ENCODE data around the gene MAPK14.

MAPK14 gene

DNA sequence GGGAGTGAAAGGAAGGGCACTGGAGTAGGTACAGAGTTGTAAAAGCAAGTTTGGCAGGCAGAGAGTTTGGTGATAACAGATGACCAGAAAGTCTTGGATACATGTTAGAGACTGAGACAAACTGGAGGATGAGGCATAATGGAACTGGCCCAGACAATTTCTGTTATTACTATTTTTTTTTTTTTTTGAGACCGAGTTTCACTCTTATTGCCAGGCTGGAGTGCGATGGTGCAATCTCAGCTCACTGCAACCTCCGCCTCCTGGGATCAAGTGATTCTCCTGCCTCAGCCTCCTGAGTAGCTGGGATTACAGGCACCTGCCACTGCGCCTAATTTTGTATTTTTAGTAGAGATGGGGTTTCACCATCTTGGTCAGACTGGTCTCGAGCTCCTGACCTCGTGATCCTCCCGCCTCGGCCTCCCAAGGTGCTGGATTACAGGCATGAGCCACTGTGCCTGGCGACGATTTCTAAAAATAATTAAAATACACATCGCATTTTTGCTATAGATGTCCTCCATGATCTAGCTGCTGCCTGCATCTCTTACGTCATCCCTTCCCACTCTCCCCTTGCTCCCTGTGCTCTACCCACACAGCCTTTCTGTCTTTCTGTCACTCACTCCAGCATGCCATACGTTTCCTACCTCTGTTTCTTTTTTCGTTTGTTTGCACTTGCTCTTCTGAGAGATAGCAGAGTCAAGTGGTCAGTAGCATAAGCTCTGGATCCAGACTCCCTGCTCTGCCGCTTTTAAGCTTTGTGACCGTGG lies 23.5 kb downstream of the MAPK14 start:
- no peaks in the 10 kb centered on the region for H3K27me3 Mint-ChIP-seq
- ATAC-seq (replicated peaks) (no peak), DNase-seq (no peak)
- H3K27ac Mint-ChIP-seq, result no peak overlapping the region
- H3K4me3 Mint-ChIP-seq, result no peak overlapping the region
- peaks cover 7 to 8% of the 10 kb centered on the region in 2 donors for H3K4me1 Mint-ChIP-seq
- H3K36me3 Mint-ChIP-seq, result peaks cover 7 to 8% of the 10 kb centered on the region in 2 donors
- H3K9me3 Mint-ChIP-seq, result peaks cover 0 to 2% of the 10 kb centered on the region in 2 donors

DNA sequence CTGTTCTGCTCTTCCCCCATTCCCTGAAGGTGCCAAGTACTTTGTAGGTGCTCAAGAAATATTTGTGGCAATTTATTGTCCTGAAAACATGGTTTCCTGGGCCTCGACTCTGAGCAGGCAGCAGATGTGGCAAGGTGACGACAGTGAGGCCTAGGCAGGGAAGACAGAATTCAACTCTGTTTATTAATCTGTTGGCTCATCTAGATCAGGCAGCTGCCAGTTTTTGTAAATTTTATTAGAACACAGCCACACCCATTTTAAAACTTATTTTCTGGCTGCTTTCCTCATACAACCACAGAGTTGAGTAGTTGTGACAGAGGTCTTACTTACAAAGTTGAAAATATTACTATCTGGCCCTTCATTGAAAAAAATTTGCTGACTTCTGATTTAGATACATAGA lies 24.5 kb downstream of the MAPK14 start:
- DNase-seq (no peak), ATAC-seq (replicated peaks) (no peak)
- H3K27ac Mint-ChIP-seq, result no peak overlapping the region
- H3K4me1 Mint-ChIP-seq, result peaks cover 3 to 4% of the 10 kb centered on the region in 2 donors
- H3K9me3 Mint-ChIP-seq, result no peaks in the 10 kb centered on the region
- peaks cover 4 to 6% of the 10 kb centered on the region in 2 donors for H3K36me3 Mint-ChIP-seq
- H3K4me3 Mint-ChIP-seq, result no peak overlapping the region
- no peaks in the 10 kb centered on the region for H3K27me3 Mint-ChIP-seq

DNA sequence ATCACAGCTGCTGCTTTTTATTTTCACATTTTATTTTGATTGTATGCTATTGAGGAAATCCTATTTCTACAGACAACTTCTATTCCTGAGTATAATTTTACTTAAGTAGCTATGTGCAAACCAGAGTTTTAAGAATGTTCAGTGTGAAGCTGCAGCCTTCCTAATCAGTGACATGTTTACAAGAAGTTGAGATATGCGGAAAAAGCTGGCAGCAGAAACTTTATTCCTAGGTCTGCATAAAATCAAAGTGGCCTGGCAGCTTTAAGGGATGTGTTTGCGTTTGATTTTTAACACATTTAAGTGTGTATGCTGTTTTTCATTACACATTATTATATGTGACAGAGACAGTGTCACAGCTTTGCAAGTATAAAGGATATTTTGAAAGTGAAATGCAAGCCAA lies 26.3 kb downstream of the MAPK14 start:
- H3K4me1 Mint-ChIP-seq, result peaks cover 0 to 1% of the 10 kb centered on the region in 2 donors
- no peak overlapping the region for H3K4me3 Mint-ChIP-seq
- no peak overlapping the region for H3K27ac Mint-ChIP-seq
- no peaks in the 10 kb centered on the region for H3K9me3 Mint-ChIP-seq
- H3K27me3 Mint-ChIP-seq, result no peaks in the 10 kb centered on the region
- DNase-seq, result no peak
- peaks cover 5 to 8% of the 10 kb centered on the region in 2 donors for H3K36me3 Mint-ChIP-seq
- ATAC-seq (replicated peaks), result no peak

DNA sequence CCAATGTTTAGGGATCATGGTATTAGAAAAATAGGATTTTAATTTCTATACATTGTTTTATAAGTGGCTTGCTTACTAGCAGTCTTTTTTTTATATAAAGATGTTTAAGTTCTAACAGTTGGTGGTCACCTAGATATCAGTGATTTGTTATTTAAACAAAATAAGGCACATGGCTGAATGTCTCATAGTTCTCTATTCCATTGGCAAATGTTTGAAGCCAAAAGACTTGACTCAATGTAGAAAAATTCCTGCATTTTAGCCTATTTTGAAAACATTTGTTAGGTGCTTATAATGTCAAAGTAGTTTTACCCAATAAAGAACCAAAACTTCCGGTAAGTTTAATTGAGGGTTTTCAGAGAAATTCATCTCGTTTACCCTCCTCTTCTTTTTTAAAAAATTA lies 26.8 kb downstream of the MAPK14 start:
- peaks cover 0 to 1% of the 10 kb centered on the region in 2 donors for H3K4me1 Mint-ChIP-seq
- no peak overlapping the region for H3K4me3 Mint-ChIP-seq
- H3K27me3 Mint-ChIP-seq, result no peaks in the 10 kb centered on the region
- peaks cover 7 to 11% of the 10 kb centered on the region in 2 donors for H3K36me3 Mint-ChIP-seq
- H3K27ac Mint-ChIP-seq, result no peak overlapping the region
- no peak for ATAC-seq (replicated peaks)
- DNase-seq, result no peak
- H3K9me3 Mint-ChIP-seq, result no peaks in the 10 kb centered on the region

DNA sequence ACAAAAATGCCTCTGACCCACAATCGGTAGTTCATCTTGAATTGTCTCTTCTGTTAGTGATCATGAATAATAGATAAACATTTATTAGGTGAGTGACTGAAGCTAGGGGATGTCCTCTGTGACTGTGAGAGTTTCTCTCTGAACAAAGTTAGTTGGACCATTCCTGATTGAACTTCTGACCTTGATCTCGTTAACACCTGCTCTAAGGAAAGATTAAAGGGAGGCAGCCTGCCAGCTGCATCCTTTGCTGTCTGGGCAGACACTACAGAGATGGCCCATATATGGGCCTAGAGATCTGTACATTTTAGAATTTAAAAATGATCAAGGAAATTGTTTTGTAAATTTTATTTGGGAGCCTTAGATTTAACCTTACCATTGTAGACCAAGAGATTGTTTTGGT lies 27.3 kb downstream of the MAPK14 start:
- Mint-ChIP-seq H3K4me3 (no peak overlapping the region), H3K9me3 (no peaks in the 10 kb centered on the region), H3K27ac (no peak overlapping the region), H3K36me3 (peaks cover 11 to 16% of the 10 kb centered on the region in 2 donors), H3K4me1 (peaks cover 0 to 1% of the 10 kb centered on the region in 2 donors), H3K27me3 (no peaks in the 10 kb centered on the region)
- no peak for ATAC-seq (replicated peaks)
- DNase-seq, result no peak

DNA sequence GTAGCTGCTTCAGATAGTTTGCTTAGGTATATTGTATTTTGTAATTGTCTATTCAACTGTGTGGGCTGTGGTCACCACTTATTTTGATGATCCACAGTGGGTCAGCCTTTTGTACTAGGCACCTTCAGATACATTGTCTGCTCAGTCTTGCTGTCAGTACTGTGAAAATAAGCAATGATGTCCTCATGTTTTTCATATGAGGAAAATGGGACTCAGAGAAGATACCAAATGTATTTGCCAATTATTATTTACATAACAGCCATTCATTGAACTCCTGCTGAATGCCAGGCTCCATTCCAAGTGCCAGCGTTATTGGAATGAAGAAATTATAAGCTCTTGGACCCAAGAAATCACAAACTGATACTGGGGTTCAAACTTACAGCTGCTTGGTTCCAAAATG lies 28.6 kb downstream of the MAPK14 start:
- no peak overlapping the region for H3K4me3 Mint-ChIP-seq
- peaks cover 15 to 24% of the 10 kb centered on the region in 2 donors for H3K36me3 Mint-ChIP-seq
- peak overlapping the region; percentile 79 for H3K27ac Mint-ChIP-seq

DNA sequence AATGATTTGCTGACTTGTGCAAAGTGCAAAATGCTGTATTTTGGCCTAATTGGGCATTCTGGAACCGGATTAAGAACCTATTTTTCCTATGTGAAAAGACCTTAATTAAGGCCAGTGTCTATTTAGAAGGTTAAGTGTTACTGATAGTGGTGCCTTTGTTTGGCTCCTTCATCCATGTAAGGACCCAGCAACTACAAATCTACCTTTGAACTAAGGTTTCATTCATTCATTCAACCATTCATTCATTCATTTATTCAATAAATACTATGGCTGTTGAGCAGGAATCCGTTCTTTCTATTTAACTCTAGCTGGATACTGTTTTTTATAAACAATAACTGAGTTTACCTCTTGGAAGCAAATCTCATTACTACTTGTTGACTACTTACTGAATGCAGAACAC lies 33.6 kb downstream of the MAPK14 start:
- no peak for ATAC-seq (replicated peaks)
- Mint-ChIP-seq H3K27ac (no peak overlapping the region), H3K4me3 (no peak overlapping the region), H3K9me3 (no peaks in the 10 kb centered on the region), H3K27me3 (no peaks in the 10 kb centered on the region), H3K4me1 (peaks cover 14 to 17% of the 10 kb centered on the region in 2 donors), H3K36me3 (peaks cover 17 to 33% of the 10 kb centered on the region in 2 donors)
- DNase-seq, result no peak

More for the DNA sequence above, 28.6 kb downstream of the MAPK14 start:
- H3K4me1 Mint-ChIP-seq, result peaks cover 0 to 1% of the 10 kb centered on the region in 2 donors
- DNase-seq, result no peak
- H3K9me3 Mint-ChIP-seq, result no peaks in the 10 kb centered on the region
- ATAC-seq (replicated peaks), result no peak
- no peaks in the 10 kb centered on the region for H3K27me3 Mint-ChIP-seq

DNA sequence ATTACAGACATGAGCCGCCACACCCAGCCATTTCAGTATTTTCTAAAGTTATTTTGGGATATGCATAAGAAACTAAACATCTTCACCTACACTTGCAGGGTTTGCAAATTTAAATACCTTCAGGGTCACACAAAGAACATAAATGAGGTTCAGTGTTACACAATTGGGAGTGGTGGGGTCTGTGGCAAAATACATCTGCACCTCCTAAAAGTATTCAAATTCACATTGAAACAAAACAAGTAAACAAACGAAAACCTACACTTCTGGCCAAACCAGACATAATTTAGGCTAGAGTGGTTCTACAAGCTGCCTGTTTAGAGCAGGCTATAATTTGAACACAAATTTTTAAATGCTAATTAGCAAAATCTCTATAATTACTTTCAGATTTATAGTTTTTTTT lies 34.6 kb downstream of the MAPK14 start:
- ATAC-seq (replicated peaks), result no peak
- no peak overlapping the region for H3K27ac Mint-ChIP-seq

DNA sequence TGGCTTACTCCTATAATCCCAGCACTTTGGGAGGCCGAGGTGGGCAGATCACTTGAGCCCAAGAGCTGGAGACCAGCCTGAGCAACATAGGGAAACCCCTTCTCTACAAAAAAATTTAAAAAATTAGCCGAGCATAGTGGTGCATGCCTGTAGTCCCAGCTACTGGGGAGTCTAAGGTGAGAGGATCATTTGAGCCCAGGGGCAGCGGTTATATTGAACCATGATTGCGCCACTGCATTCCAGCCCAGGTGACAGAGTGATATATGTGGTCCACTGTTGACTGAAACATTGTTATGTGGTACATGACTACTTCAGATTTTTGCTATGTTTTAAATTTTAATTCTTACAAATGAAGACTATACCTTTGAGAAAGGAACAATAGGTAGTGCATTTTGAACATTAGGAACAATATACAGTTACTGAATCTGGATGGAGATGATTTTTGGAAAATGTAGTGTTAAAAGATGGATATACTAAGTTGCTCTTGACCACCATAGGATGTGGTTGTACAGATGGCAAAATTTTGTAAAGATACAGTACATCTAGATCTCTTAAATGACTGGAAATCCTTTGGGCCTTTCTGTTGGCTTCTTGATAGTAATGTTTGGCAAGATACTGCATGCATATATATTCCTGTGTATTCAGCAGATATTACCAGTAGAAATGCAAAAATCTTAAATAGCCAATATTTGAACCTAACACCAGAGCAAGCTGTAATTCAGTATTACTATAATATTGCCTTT lies 35.9 kb downstream of the MAPK14 start:
- Mint-ChIP-seq H3K4me3 (no peak overlapping the region), H3K27me3 (no peaks in the 10 kb centered on the region), H3K36me3 (peaks cover 26 to 41% of the 10 kb centered on the region in 2 donors), H3K9me3 (no peaks in the 10 kb centered on the region), H3K27ac (no peak overlapping the region), H3K4me1 (peaks cover 26 to 37% of the 10 kb centered on the region in 2 donors)
- ATAC-seq (replicated peaks) (no peak), DNase-seq (no peak)

More for the DNA sequence above, 34.6 kb downstream of the MAPK14 start:
- peaks cover 18 to 24% of the 10 kb centered on the region in 2 donors for H3K4me1 Mint-ChIP-seq
- no peaks in the 10 kb centered on the region for H3K27me3 Mint-ChIP-seq
- H3K36me3 Mint-ChIP-seq, result peaks cover 21 to 35% of the 10 kb centered on the region in 2 donors
- no peaks in the 10 kb centered on the region for H3K9me3 Mint-ChIP-seq
- no peak for DNase-seq
- H3K4me3 Mint-ChIP-seq, result no peak overlapping the region

DNA sequence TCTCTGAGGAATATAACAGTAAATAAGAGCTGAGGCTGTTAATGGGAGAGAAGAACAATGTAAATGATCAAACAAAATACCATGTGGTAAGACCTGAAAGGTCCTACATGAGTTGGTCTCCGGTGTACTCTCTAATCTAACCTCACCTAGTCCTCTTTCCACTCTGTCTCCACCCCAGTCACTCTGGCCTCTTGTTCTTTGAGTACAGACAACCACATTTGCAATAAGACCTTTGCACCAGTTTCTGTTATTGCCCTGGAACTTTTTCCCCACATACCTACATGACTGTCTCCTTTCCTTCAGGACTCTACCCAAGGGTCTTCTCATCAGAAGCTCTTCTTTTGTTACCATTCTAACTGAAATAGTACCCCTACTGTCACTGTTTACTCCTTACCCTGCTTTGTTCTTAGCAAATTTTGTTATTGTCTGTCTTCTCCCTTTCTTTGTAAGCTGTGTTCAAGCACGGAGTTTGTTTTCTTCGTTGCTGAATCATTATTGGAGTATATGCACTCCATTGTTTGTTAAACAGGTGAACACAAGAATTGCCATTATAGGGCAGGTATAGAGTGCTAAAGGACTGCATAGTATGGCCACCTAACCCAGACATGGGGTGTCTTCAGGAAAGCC lies 37.3 kb downstream of the MAPK14 start:
- H3K4me3 Mint-ChIP-seq, result no peak overlapping the region
- peaks cover 19 to 33% of the 10 kb centered on the region in 2 donors for H3K36me3 Mint-ChIP-seq
- no peak for ATAC-seq (replicated peaks)
- H3K4me1 Mint-ChIP-seq, result peaks cover 28 to 39% of the 10 kb centered on the region in 2 donors
- H3K27me3 Mint-ChIP-seq, result no peaks in the 10 kb centered on the region
- no peaks in the 10 kb centered on the region for H3K9me3 Mint-ChIP-seq
- H3K27ac Mint-ChIP-seq, result no peak overlapping the region
- DNase-seq, result no peak

DNA sequence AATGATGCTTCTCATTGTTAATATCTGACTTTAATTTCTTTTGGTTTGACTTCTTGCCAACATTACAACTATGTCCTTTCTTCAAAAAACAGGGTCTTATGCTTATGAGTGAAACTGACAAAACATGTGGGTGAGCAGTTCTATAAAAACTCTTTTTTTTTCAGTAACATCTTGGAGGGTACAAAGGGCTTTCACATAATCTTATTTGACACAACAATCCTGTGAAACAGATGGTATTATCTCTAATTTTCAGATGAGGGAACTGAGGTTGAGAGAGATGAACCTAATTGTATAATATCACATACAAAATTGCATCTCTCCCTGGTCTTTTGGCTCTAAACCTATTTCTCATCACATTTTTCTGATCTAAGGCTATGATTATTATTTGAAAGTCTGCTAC lies 38.3 kb downstream of the MAPK14 start:
- no peaks in the 10 kb centered on the region for H3K9me3 Mint-ChIP-seq
- H3K27me3 Mint-ChIP-seq, result no peaks in the 10 kb centered on the region
- DNase-seq, result no peak
- ATAC-seq (replicated peaks), result no peak
- H3K36me3 Mint-ChIP-seq, result peaks cover 16 to 24% of the 10 kb centered on the region in 2 donors
- H3K4me3 Mint-ChIP-seq, result no peak overlapping the region
- no peak overlapping the region for H3K27ac Mint-ChIP-seq
- H3K4me1 Mint-ChIP-seq, result peaks cover 28 to 39% of the 10 kb centered on the region in 2 donors

DNA sequence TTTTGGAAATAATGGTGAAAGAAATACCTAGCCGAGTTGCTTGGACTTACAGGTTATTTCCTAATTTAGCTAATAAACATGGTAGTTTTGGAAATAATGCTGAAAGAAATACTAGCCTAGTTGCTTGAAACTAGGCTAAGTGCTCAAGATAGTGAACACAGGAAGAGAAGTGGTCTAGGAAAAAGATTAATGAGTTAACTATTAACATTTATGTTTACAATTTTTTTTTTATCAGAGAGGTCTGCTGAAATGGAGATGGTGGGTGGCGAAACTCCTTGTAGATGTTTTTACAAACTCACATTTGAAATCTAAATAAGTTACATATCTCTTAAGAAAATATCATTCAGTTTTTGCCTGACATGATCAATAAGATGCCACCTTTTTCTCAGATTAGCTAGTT lies 39.2 kb downstream of the MAPK14 start:
- DNase-seq, result no peak
- Mint-ChIP-seq H3K9me3 (no peaks in the 10 kb centered on the region), H3K4me3 (no peak overlapping the region), H3K27ac (no peak overlapping the region), H3K27me3 (no peaks in the 10 kb centered on the region), H3K4me1 (peaks cover 28 to 39% of the 10 kb centered on the region in 2 donors), H3K36me3 (peaks cover 15 to 24% of the 10 kb centered on the region in 2 donors)
- no peak for ATAC-seq (replicated peaks)

DNA sequence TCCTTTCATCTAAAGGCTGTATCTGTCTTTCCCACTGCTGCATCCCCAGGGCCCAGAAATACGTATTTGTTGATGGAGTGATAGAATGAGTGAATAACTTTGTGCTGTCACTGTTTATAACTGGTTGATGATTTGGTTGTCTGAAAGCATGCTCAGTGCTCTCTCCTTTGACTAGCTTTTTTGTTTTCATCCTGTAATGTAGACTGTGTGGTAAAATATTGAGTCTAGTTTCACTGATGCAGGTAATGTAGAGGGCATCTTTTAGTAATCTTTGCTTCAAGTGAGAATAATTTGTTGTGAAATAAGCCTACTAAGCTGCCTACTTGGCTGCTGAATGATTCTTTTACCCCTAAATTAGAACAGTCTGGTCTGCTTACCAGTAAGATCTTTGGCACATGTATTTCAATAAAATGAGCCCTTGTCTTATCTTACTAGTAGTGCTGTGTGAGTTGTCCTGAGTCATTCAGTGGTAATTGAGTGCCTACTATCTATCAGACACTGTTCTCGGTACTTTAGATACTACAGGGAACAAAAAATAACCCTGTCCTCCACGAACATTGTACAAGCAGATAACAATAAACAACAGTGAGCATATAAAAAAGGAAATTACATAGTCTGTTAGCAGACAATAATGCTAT lies 39.9 kb downstream of the MAPK14 start:
- H3K27ac Mint-ChIP-seq, result peak overlapping the region; percentile 72

DNA sequence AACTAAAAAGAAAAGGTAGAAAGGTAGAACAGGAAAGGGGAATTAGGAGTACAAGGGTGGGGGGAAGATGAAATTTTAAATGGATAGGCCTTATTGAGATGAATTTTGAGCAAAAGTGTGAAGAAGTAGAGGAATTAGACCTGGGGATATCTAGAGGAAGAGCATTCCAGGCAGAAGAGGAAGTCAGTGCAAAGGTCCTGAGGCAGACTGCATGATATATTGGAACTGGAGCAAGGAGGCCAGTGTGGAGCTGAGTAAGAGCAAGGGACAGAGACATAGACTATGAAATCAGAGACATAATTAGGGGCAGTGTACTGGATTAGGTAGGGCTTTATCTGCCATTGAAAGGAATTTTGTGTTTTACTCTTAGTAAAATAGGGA lies 40.4 kb downstream of the MAPK14 start:
- Mint-ChIP-seq H3K36me3 (peaks cover 14 to 25% of the 10 kb centered on the region in 2 donors), H3K27me3 (no peaks in the 10 kb centered on the region), H3K27ac (peak overlapping the region; percentile 72), H3K9me3 (no peaks in the 10 kb centered on the region), H3K4me1 (peaks cover 31 to 39% of the 10 kb centered on the region in 2 donors), H3K4me3 (no peak overlapping the region)
- DNase-seq (no peak), ATAC-seq (replicated peaks) (no peak)

More for the DNA sequence above, 39.9 kb downstream of the MAPK14 start:
- Mint-ChIP-seq H3K9me3 (no peaks in the 10 kb centered on the region), H3K4me3 (no peak overlapping the region), H3K36me3 (peaks cover 16 to 29% of the 10 kb centered on the region in 2 donors), H3K27me3 (no peaks in the 10 kb centered on the region), H3K4me1 (peaks cover 31 to 39% of the 10 kb centered on the region in 2 donors)
- ATAC-seq (replicated peaks) (no peak), DNase-seq (no peak)
